HG02588 (cell line): ENCODE data around the gene DGKB.

Source experiments
- ATAC-seq: cut with Tn5 transposase; IDR thresholded peaks from one replicate; pipeline ENCODE4 v1.9.1; 2021; ENCODE audit warnings: mild to moderate bottlenecking, moderate library complexity; ENCODE audit not compliant: unreplicated experiment

Gene DGKB

DNA sequence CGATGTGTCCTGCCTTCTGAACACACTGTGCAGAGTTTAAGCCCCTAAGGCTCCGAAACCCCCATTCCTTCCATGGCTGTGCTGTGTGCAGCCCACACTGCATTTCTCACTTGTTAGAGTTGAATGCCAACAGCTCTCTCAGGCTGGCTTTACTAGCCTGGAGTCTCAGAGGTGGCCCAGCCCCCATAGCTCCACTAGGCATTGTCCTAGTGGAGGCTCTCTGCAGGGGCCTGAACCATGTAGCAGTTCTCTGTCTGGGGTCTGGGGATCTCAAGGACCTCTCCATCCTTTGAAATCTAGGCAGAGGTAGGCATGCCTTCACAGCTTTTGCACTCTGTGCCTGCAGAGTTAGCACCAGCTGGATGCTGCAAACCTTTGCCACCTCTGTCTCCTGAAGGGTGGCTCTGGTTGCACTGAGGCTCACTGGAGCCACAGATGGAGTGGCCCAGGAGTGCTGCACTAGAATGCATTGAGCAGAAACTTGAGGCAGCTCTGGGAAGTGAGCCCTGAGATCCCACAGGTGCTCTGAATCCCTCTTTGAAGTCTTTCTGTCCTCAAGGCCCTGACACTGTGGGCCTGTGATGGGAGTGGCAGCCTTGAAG lies 301.7 kb downstream of the DGKB start:
- ATAC-seq, result no peak

- no peak for ATAC-seq
These were observed 303.6 kb downstream of the DGKB start for GRCh38 chr7:14598978-14599377.

- no peak for ATAC-seq
These were observed 306.1 kb downstream of the DGKB start for GRCh38 chr7:14596421-14596820.

- ATAC-seq, result no peak
These were observed 312.3 kb downstream of the DGKB start for GRCh38 chr7:14590206-14590605.

DNA sequence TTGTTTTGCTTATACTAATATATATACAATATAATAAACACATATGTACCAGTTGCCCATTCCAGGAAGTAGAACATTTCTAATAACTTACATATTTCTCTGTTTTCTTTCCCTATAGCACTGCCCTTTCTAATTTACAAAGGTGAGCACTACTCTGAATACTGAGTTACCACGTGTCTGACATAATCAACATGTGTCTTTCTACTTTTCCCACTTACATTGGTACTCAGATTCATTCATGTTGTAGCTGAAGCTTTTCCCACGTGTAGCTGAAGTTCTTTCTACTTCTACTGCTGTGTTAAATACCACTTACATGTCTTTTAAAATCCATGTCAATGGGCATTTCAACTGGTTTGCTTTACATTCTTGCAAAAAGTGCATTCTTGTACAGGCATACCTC lies 317.3 kb downstream of the DGKB start:
- ATAC-seq, result no peak

GRCh38 chr7:14583518-14583917 lies 319.0 kb downstream of the DGKB start:
- no peak for ATAC-seq

GRCh38 chr7:14582010-14582409 lies 320.5 kb downstream of the DGKB start:
- no peak for ATAC-seq

- no peak for ATAC-seq
These were observed 322.6 kb downstream of the DGKB start for GRCh38 chr7:14579971-14580370.

GRCh38 chr7:14576578-14576977 lies 326.0 kb downstream of the DGKB start:
- no peak for ATAC-seq

DNA sequence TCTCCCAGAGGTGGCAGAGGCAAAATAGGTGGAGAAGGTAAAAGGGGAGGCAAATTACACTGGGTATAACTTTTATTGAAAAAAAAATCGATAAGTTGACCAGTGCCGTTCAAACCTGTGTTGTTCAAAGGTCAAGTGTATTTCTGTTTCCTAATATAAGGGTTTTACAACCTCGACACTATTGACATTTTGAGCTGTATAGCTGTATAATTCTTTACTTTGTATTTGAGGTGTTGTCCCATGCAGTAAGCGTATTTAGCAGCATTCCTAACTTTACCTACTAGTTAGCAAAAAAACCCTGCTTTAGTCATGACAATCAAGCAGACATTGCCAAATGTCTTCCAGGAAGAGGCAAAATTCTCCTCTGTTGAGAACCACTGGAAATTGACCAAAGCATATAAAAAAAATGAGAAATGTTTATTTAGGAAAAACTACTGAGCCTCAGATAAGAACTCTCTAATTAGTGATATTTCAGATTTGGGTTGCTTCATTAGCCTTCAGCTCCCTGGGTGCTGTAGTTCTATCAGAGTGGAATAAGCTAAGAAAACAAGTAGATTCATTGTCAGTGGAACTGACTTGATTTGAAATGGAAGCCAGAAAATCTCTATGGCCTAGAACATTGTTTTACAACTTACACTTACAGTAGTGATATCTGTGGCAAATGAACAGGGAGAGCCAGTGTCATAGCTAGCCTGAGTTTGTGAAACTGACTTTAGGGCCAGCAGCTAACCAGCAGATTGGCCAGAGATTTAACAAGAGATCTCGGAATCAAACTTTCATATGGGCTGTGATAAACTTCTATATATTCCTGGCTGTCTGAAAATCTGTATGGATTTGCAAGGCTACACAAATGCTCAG lies 331.6 kb downstream of the DGKB start:
- no peak for ATAC-seq

GRCh38 chr7:14552060-14552459 lies 350.5 kb downstream of the DGKB start:
- ATAC-seq, result no peak

- ATAC-seq, result no peak
These were observed 351.2 kb downstream of the DGKB start for GRCh38 chr7:14551310-14551709.

- no peak for ATAC-seq
These were observed 359.9 kb downstream of the DGKB start for GRCh38 chr7:14542624-14543023.

GRCh38 chr7:14521183-14521582 lies 381.4 kb downstream of the DGKB start:
- ATAC-seq, result no peak

DNA sequence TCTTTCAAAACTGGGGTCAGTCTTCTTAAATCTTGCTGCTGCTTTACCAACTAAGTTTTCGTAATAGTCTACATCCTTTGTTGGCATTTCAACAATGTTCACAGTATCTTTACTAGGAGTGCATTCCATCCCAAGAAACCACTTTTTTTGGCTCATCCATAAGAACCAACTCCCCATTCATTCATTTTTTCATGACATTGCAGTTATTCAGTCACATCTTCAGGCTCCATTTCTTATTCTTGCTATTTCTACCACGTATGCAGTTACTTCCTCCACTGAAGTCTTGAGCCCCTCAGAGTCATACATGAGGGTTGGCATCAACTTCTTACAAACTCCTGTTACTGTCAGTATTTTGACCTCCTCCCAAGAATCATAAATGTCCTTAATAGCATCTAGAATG lies 392.3 kb downstream of the DGKB start:
- ATAC-seq, result no peak

GRCh38 chr7:14507617-14508016 lies 394.9 kb downstream of the DGKB start:
- ATAC-seq, result no peak

GRCh38 chr7:14505906-14506305 lies 396.6 kb downstream of the DGKB start:
- ATAC-seq, result no peak

GRCh38 chr7:14504134-14504533 lies 398.4 kb downstream of the DGKB start:
- ATAC-seq, result no peak

DNA sequence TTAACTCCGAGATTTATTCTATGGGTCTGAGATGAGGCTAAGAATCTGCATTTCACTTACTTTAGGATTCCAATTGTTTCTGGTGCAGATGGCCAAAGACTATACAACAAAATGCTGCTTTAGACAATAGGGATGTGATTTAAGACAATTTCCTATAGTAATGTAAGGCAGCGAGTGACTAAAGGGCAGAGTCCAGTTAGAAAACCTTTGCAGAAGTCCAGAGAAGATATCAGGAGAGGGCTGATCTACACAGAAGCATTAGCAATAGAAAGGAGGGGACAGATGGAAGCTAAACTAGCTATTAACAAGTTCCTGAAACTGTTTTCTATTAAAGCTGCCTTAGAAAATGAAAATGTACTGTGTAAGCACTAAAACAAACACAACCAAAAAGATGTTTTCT lies 398.9 kb downstream of the DGKB start:
- no peak for ATAC-seq

- ATAC-seq, result no peak
These were observed 401.1 kb downstream of the DGKB start for GRCh38 chr7:14501436-14501835.

DNA sequence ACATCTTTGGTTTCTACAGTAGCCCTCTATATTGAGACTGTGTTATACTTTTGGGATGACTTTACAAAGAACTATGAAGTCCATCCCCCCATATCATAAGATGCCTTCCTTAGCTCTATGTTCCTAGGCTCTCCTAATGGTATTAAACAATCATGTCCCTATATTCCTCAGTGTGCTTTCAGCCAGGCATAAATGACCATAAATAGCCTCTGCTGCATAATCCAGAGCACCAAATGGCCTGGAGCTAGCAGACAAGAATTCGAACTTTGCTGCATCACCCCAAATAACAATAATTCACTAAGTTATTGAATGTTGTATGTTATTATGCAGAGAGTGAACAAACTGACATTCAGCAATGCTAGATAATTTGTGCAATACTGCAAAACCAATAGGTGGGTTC lies 405.2 kb downstream of the DGKB start:
- ATAC-seq, result no peak

DNA sequence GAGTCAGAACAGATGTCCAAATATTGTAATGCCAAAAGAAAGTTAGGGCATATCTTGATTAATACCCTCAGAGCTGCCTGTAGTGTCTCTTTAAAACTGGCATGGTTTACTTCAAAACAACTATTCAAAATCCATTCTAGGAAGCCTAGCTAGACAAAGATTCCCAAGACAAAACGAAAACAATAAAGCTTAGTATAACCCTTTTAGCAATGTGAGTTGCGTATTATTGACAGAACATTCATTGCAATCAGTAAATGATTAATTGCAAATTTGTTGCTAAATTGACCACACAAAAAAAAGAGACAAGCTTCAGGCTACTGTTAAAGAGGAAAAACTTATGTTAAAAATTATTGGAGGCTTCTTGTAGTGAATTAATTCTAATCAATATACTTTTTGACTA lies 406.9 kb downstream of the DGKB start:
- ATAC-seq, result no peak
